ENCODE measurements around the gene TBC1D22A. TPM values are rescaled to one million over a fixed set of nuclear protein-coding genes. Genes with fewer than 3 reads are reported as not detected.

TBC1D22A gene
- total RNA-seq, 1 experiment from 2014 or later: 20.9 TPM

GRCh38 chr22:47148956-47149728 lies 386.7 kb downstream of the TBC1D22A start:
- POLR2A ChIA-PET: interaction anchor here (1.0 kb wide), 1 partner anchor 17 kb away, joined by 3 read pairs; no protein-coding TSS in a partner anchor

More at GRCh38 chr22:47148956-47149728, 386.7 kb downstream of the TBC1D22A start:
- Histone ChIP-seq H3K9me2 (ENCODE audit: insufficient read depth) (no peaks in the 10 kb centered on the region), H3K36me3 (ENCODE audit: control insufficient read depth in 1 of 2, insufficient read depth in 2 of 2, low read length in 2 of 2) (no peaks in the 10 kb centered on the region), H3K4me1 (ENCODE audit: control insufficient read depth in 1 of 2, insufficient read depth in 2 of 2, low read length in 2 of 2) (peaks cover 0 to 10% of the 10 kb centered on the region in 2 experiments; a peak in 2 of 4 replicates), H3K4me3 (replicated peaks in 1 of 2; ENCODE audit: low read depth in 1 of 2, low read length in 2 of 2) (no peak overlapping the region), H3K27ac (ENCODE audit: low read depth, low read length) (no peak overlapping the region), H4K20me1 (ENCODE audit: insufficient read depth) (no peaks in the 10 kb centered on the region), H2AFZ (ENCODE audit: low read depth, low read length, poor library complexity, severe bottlenecking) (no peak overlapping the region), H3K9me3 (ENCODE audit: control insufficient read depth in 1 of 2, insufficient read depth in 1 of 2, low read depth in 1 of 2, low read length in 2 of 2) (no peaks in the 10 kb centered on the region), H3K9ac (ENCODE audit: low read length) (no peak overlapping the region), H3K4me2 (ENCODE audit: low read length) (no peak overlapping the region), H3K27me3 (ENCODE audit: insufficient read depth, low read length) (no peaks in the 10 kb centered on the region), H3K79me2 (ENCODE audit: insufficient read depth, low read length) (no peaks in the 10 kb centered on the region)
- intact Hi-C loops (cut with micrococcal nuclease): no loop called here
- ATAC-seq: no peak
- RAD21 ChIA-PET (ENCODE audit: low non-redundant PET in 1 of 2, low total read pairs in 2 of 2, uncharacterized antibody in 2 of 2, unreplicated experiment in 2 of 2): no interaction called here
- no peak for DNase-seq (ENCODE audit: low read depth, low spot score)
- CTCF ChIA-PET: no interaction called here
- no TSS peak for BruUV-seq (replicated peaks)
- TF ChIP-seq ATF3 (IDR thresholded peaks at IDR 0.05) (no peak), POLR2AphosphoS5 (IDR thresholded peaks at IDR 0.05; ENCODE audit: low read depth, low read length) (no peak), JUND (IDR thresholded peaks at IDR 0.05) (no peak), CTCF (IDR thresholded peaks at IDR 0.05 in 2 of 3, conservative IDR thresholded peaks at IDR 0.05 in 1 of 3; ENCODE audit: borderline replicate concordance in 1 of 3, insufficient read depth in 1 of 3, low read depth in 2 of 3, low read length in 2 of 3) (no peak), EZH2 (IDR thresholded peaks at IDR 0.05) (no peak), CEBPB (IDR thresholded peaks at IDR 0.05; ENCODE audit: low read depth) (no peak), TCF7L2 (IDR thresholded peaks at IDR 0.05; ENCODE audit: borderline replicate concordance, extremely low read depth, insufficient read depth, insufficient read length) (no peak), EZH2phosphoT487 (IDR thresholded peaks at IDR 0.05; ENCODE audit: borderline replicate concordance) (no peak), ZNF274 (IDR thresholded peaks at IDR 0.05; ENCODE audit: low read depth, low read length) (no peak), SP1 (IDR thresholded peaks at IDR 0.05; ENCODE audit: low read depth) (no peak), ZBTB33 (IDR thresholded peaks at IDR 0.05; ENCODE audit: extremely low read depth, insufficient replicate concordance, low read length) (no peak), MAX (IDR thresholded peaks at IDR 0.05) (no peak), FOSL1 (IDR thresholded peaks at IDR 0.05; ENCODE audit: low read depth) (no peak), REST (IDR thresholded peaks at IDR 0.05; ENCODE audit: low read depth) (no peak)
